COR-L47 (cell line): ENCODE data around the gene CARD14.

Experiments
- DNase-seq: peaks from one replicate; lab custom pipeline; 2025; lab: John Stamatoyannopoulos, UW

Gene CARD14

GRCh38 chr17:80169784-80170500 is at the start of gene CARD14:
CARD14 (plus strand) TSS chr17:80170030; CDS start chr17:80181439, 11,409 bp downstream.
- no peak for DNase-seq

- no peak for DNase-seq
Observed at GRCh38 chr17:80122026-80122575, 47.7 kb upstream of the CARD14 start.

GRCh38 chr17:80122926-80123505 is 46.8 kb upstream of the CARD14 start:
- no peak for DNase-seq

GRCh38 chr17:80123791-80124190 is 46.0 kb upstream of the CARD14 start:
- no peak for DNase-seq

GRCh38 chr17:80124351-80124981 is 45.4 kb upstream of the CARD14 start:
- no peak for DNase-seq

- no peak for DNase-seq
Observed at GRCh38 chr17:80125656-80126448, 44.0 kb upstream of the CARD14 start.

GRCh38 chr17:80126449-80126715 is 43.4 kb upstream of the CARD14 start:
- DNase-seq = no peak

- DNase-seq = no peak
Observed at GRCh38 chr17:80129006-80129565, 40.7 kb upstream of the CARD14 start.

GRCh38 chr17:80130992-80131391 is 38.8 kb upstream of the CARD14 start:
- DNase-seq = no peak

GRCh38 chr17:80132906-80133625 is 36.8 kb upstream of the CARD14 start:
- no peak for DNase-seq

GRCh38 chr17:80133626-80133970 is 36.2 kb upstream of the CARD14 start:
- DNase-seq = no peak

GRCh38 chr17:80137131-80137530 is 32.7 kb upstream of the CARD14 start:
- no peak for DNase-seq

- no peak for DNase-seq
Observed at GRCh38 chr17:80138856-80139426, 30.9 kb upstream of the CARD14 start.

- no peak for DNase-seq
Observed at GRCh38 chr17:80141463-80142165, 28.2 kb upstream of the CARD14 start.

- no peak for DNase-seq
Observed at GRCh38 chr17:80142929-80143328, 26.9 kb upstream of the CARD14 start.

GRCh38 chr17:80145076-80146075 is 24.5 kb upstream of the CARD14 start:
- no peak for DNase-seq

- DNase-seq = no peak
Observed at GRCh38 chr17:80146121-80147034, 23.5 kb upstream of the CARD14 start.
